Raji (cell line): Measurements from ENCODE around the gene SPON1.

Experiments
- POLR2A ChIP-seq: IDR thresholded peaks from 2 replicates; pipeline ENCODE4 v1.6.1; 2011; ENCODE audit warnings: low read depth, low read length, control low read depth; ENCODE audit not compliant: insufficient read depth

The SPON1 gene

GRCh38 chr11:14079797-14080196 lies 117.3 kb downstream of the SPON1 start:
- TF ChIP-seq POLR2A = no peak

- TF ChIP-seq POLR2A = no peak
These were observed 119.2 kb downstream of the SPON1 start for GRCh38 chr11:14081581-14082231.

GRCh38 chr11:14082338-14082737 lies 119.8 kb downstream of the SPON1 start:
- TF ChIP-seq POLR2A = no peak

GRCh38 chr11:14089690-14090462 lies 127.4 kb downstream of the SPON1 start:
- TF ChIP-seq POLR2A = no peak

- no peak for TF ChIP-seq POLR2A
These were observed 130.5 kb downstream of the SPON1 start for GRCh38 chr11:14093065-14093464.

GRCh38 chr11:14094481-14095037 lies 132.0 kb downstream of the SPON1 start:
- no peak for TF ChIP-seq POLR2A

- TF ChIP-seq POLR2A = no peak
These were observed 133.4 kb downstream of the SPON1 start for GRCh38 chr11:14095882-14096281.

- TF ChIP-seq POLR2A = no peak
These were observed 134.1 kb downstream of the SPON1 start for GRCh38 chr11:14096606-14097005.

- TF ChIP-seq POLR2A = no peak
These were observed 138.9 kb downstream of the SPON1 start for GRCh38 chr11:14101388-14101787.

GRCh38 chr11:14102766-14103165 lies 140.2 kb downstream of the SPON1 start:
- TF ChIP-seq POLR2A = no peak

- TF ChIP-seq POLR2A = no peak
These were observed 142.9 kb downstream of the SPON1 start for GRCh38 chr11:14105446-14105845.

- no peak for TF ChIP-seq POLR2A
These were observed 144.0 kb downstream of the SPON1 start for GRCh38 chr11:14106303-14107049.

- no peak for TF ChIP-seq POLR2A
These were observed 144.5 kb downstream of the SPON1 start for GRCh38 chr11:14107050-14107430.

GRCh38 chr11:14109742-14110141 lies 147.2 kb downstream of the SPON1 start:
- no peak for TF ChIP-seq POLR2A

GRCh38 chr11:14110629-14111028 lies 148.1 kb downstream of the SPON1 start:
- TF ChIP-seq POLR2A = no peak
